GM12873 (cell line): ENCODE results near the gene KRTAP12-3.

Experiments
- TF ChIP-seq, protein P1 (sequence below): IDR thresholded peaks from 2 replicates; pipeline ENCODE4 v1.5.1; 2012; ENCODE audit warnings: low read depth, mild to moderate bottlenecking, moderate library complexity, low read length, control low read depth; ENCODE audit not compliant: insufficient read depth; ENCODE audit errors: missing control alignments

KRTAP12-3 gene

DNA sequence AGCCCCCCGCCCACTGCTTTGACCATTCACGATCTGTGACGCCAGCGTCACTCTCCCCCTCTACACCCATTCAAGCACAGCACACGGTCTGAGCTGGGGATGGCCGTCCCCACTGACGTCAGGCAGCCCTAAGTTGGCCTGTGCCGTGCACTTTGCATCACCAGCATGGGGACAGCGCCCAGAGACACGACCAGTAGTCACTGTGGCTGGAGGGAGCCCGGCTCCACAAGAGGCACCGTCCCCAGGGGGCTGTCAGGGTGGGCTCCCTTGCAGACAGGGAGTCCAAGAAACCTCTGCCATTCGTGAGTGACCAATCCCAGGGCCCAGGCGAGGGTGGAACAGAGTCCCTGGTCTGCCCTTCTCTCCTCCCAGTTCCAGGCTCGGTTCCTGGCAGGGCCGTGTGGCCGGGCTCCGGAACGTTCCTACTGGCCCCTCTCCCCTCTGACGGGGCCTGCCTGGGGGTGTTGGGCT is 43.5 kb upstream of the KRTAP12-3 start:
- TF ChIP-seq, protein P1, sequence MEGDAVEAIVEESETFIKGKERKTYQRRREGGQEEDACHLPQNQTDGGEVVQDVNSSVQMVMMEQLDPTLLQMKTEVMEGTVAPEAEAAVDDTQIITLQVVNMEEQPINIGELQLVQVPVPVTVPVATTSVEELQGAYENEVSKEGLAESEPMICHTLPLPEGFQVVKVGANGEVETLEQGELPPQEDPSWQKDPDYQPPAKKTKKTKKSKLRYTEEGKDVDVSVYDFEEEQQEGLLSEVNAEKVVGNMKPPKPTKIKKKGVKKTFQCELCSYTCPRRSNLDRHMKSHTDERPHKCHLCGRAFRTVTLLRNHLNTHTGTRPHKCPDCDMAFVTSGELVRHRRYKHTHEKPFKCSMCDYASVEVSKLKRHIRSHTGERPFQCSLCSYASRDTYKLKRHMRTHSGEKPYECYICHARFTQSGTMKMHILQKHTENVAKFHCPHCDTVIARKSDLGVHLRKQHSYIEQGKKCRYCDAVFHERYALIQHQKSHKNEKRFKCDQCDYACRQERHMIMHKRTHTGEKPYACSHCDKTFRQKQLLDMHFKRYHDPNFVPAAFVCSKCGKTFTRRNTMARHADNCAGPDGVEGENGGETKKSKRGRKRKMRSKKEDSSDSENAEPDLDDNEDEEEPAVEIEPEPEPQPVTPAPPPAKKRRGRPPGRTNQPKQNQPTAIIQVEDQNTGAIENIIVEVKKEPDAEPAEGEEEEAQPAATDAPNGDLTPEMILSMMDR, result no peak

DNA sequence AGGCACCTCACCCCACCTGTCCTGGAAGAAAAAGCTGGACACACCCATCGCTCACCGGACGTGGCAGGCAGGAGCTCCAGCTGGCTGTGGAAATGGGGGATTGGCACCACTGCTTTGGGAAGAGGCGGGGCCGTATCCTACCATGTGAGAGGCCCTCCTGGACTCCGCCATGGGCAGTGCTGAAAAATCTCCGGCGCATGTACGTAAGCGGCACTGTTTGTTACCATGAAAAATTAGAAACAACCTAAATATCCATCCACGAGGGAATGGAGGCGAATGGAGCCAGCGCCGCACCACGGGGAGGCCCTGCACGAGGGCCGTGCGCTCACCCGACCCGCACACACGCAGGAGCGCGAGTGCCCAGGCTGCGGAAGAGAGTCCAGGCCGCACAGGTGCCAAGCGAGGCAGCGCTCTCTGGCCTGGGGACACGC is 42.8 kb upstream of the KRTAP12-3 start:
- TF ChIP-seq, protein P1, result no peak

GRCh38 chr21:44615466-44615865 is 42.3 kb upstream of the KRTAP12-3 start:
- TF ChIP-seq, protein P1, result no peak

- TF ChIP-seq, protein P1, result no peak
Observed at GRCh38 chr21:44615911-44616590, 41.7 kb upstream of the KRTAP12-3 start.

GRCh38 chr21:44616591-44616926 is 41.2 kb upstream of the KRTAP12-3 start:
- TF ChIP-seq, protein P1, result no peak

GRCh38 chr21:44617071-44617501 is 40.6 kb upstream of the KRTAP12-3 start:
- TF ChIP-seq, protein P1, result no peak

DNA sequence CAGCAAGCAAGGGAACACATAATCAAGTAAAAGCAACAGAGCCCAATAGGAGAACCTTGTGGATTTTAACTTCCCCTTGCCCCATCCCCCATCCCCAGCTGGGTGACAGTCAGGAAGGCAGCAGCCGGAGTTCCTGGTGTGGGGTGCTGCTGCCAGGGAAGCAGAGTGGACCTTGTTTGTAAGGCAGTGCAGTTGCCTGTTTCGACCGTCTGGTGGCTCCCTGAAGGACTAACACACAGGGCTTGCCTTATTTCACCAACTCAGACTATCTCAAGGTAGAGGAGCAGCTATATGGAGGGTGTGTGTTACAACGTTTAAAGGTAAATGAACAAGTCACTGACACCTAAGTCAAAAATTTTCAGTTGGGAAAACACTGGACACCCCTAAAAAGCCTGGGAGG is 39.2 kb upstream of the KRTAP12-3 start:
- TF ChIP-seq, protein P1, result peak; percentile 31

- TF ChIP-seq, protein P1, result no peak
Observed at GRCh38 chr21:44618909-44619308, 38.8 kb upstream of the KRTAP12-3 start.
